D341Med (cell line): ENCODE data around the gene GRM4.

ENCODE experiments used
- DNase-seq: peaks from one replicate; pipeline ENCODE4 v3.0.0; 2012; ENCODE audit warnings: low spot score

Gene GRM4

DNA sequence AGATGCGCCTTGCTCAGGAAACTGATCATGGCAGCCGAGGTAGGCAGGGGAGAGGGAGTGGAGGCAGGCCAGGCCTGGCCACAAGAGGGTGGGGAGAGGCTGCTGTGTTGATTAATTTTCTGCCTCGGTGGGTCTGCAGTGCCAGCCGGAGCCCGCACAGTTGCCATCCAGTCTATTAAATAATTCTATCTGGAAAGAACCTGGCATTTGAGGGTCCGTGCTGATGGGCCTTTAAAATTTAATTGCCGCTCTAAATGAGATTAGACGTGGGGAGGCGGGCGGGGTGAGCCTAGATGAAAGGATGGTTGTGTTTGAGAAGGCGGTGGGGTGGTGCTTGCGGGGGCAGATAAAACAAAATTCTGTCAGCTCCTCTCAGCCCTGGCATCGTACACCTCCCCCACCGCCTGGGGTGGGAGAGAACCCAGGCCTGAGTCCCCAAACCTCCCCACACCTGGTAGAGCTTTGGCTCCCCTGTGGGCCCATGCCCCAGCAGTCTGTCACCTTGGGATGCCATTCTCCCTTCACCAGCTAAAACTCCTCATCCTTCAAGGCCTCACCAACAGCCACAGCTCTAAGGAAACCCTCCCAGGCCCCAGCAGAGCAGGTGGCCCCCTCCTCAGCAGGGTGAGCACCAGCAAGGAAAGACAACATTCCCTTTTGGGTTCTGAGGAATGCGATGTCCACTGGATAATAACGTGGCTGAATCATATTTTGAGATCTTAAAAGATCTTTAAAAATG is 167.3 kb downstream of the GRM4 start:
- peak; percentile 20 for DNase-seq

DNA sequence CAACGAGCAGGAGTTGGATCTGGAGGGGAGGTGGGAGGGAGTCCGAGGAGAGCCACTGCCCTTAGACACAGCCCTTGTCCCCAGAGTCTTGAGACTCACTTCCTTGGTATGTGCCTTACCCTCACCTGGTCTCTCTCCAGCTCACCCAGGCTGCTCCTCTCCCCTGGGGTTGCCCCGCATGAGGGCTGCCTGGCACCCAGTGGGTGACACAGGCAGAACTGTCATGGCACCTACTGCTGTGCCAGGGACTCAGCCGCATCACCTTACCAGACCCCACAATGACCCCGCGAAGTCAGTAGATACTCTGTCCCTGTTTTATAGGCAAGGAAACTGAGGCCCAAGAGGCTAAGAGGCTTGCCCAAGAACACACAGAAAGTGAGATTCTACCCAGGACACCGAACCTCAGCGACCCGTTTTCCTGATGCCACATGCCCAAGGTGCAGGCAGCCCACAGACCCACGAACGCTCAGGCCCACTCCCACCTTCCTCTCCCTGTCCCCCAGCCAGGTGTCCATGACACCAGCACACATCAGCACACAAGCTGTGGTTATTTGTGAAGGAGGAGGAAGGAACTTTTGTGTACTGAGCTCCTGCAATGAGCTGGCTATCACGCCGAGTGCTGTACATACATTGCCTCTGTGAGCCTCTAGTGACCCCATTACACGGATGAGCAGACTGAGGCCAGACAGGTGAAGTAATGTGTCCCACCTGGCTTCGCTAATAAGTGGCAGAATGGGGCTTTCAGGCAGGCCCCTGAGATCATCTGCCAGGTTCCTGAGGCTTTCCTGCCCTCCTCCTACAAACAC is 168.1 kb downstream of the GRM4 start:
- peak; percentile 16 for DNase-seq

DNA sequence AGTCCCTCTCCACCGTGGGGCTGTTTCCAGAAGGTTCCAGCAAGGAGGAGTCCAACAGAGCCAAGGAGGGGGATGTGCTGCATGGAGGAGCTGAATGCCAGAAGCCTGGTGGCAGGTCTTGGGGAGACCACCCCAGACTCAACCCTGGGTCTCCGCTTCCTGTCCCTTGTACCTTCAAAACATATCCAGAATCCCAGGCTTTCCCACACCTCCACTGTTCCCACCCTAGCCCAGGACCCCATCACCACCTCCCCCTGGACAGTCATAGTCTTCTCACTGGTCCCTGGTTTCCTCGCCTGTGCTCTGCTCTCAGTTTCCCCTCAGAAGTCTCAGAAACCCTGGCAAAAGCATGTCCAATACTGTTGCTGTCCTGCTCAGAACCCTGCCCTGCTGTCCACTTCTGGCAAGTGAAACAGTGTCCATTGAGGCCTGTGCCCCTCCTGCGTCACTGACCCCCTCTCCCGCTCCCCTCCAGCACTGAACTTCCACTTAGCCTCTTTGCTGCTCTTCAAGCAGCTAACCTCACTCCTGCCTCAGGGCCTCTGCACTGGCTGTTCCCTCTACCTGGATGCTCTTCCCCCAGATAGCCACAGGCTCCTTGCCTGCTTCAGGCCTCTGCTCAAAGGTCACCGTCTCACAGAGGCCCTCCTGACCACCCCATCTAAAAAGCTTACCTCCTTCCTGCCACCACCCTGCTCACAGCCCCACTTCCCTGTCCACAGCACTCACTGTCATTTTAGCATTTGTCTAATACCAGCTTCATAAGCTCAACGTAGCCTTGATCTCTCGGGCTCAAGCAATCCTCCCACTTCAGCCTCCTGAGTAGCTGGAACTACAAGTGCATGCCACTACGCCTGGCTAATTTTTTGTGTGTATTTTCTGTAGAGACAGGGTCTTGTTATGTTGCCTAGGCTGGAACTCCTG is 169.2 kb downstream of the GRM4 start:
- no peak for DNase-seq

DNA sequence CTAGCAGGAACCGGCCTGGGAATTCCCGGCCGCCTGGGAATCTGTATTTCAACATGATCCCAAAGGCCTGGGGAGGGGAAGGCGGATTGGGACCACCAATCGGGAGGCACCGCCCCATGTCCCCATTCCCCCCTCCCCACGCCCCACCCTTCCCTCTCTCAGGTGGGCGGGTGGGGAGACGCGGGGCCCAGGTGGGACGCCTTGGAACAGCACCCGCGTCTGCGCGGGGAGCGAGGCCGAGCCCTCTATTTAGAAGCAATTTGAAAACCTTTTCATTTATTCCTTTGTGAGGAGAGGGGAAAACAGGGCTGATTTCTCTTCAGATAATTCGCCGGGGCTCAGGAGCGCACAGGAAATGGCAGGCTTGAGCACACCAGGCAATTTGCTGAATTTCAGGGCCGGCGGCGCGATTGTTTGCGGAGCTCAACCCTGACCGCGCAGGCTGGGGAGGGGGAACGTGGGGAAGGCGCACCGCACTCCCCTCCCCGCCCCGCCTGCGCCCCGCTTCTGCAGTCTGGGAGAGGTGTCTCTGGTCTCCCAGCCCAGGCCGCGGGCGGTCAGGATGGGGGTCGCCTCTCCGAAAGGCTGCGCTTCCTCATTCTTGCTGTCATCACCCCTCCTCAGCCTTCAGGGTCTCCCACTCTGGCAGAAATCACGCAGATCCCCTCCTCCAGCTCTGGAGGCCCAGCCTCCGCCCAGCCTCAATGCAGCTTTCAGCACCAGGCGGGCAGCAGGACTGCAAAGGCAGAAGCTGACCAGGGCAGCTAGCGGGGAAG is 170.0 kb downstream of the GRM4 start:
- peak; percentile 25 for DNase-seq

DNA sequence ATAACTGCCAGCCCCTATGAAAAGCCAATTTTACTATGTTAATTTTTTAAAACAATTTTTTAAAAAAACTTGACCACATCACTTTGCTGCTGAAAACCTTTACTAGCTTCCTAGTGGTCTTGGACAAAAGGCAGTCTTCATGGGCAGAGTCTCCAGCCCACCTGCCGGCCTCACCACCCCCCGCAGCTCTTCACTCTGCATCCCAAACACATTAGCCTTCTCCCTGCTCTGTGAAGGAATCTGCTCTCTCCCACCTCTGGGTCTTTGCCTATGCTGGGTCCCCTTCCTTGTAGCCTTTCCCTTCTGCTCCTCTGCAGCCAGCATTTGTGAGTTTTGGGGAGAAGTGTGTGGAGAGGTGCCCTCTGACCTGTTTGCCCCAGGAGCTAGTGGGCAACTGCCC is 171.4 kb downstream of the GRM4 start:
- no peak for DNase-seq

DNA sequence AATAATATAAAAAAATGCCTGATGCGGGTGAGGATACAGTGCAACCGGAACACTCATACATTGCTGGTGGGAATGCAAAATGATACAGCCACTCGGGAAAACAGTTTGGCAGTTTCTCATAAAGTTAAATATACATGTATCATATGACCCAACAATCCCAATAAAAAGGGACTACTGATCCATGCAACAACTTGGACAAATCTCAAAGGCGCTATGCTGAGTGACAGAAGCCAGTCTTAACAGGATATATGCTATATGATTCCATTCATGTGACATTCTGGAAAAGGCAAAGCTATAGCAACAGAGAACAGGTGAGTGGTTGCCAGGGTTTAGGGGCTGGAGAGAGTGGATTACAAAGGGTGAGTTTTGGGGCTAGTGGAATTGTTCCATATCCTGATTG is 171.9 kb downstream of the GRM4 start:
- no peak for DNase-seq

DNA sequence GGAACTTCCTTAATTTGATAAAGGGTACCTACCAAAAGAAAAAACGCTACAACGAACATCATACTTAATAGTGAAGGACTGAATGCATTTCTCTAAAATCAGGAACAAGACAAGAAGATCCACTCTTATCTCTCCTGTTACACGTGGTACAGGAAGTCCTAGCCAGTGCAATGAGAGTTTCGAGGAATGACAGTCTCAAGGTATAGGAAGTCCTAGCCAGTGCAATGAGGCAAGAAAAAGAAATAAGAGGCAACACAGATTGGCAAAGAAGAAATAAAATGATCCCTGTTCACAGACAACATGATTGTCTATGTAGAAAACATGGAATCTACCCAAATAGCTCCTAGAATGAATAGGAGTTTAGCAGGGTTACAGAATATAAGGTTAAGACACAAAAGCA is 174.3 kb downstream of the GRM4 start:
- no peak for DNase-seq
